HL-60/S4 treated with phorbol 12-myristate 13-acetate at 8.2 ng/mL for 4 days and 3 days (cell line): ENCODE measurements around the gene COPS9.

ENCODE experiments used
- in situ Hi-C: fragments of 300-500 bp; cut with MboI; formaldehyde crosslinking; loops from 2 replicates; pipeline ENCODE4 v1.15.0; 2022; ENCODE audit warnings: low sequenced_read_pairs

COPS9 gene

DNA sequence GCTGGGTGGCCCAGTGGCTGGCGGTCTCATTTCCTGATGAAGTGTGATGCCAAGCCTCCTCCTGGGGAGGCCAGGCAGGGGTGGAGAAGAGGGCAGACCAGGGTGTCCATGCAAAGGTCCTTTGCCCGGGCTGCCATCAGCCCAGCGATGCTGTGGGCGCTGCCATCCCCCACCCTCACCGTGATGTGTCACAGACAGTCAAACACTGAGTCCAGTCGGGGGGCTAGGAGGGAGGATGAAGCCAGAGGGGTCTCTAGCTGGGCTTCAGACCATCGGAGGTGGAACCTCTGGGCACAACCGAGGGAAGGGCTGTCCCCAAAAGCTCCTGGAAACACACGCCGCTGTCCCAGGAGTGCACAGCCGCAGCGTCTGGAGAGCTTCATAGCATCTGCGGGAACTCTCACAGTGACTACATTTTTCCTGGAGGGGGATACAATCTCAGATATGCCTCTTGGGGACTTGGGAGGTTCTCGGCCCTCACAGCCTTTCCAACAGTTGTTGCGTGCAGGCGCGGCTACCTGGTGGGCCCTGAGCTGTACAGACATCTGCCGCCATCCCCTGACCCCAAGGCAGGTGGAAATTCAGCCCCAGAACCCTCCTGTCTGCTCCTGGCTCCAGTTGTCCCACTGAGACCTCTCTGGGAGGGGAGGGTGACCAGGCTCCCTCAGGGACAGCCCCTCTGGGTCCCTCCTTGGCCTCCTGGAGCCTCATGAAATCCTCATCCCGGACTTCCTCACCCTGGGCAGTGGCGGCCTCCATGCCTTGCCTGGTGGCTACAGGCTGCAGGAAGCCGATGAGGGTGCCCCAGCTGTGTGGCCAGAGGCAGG, 30.9 kb upstream of the COPS9 start:
- in situ Hi-C loops: no loop called here

DNA sequence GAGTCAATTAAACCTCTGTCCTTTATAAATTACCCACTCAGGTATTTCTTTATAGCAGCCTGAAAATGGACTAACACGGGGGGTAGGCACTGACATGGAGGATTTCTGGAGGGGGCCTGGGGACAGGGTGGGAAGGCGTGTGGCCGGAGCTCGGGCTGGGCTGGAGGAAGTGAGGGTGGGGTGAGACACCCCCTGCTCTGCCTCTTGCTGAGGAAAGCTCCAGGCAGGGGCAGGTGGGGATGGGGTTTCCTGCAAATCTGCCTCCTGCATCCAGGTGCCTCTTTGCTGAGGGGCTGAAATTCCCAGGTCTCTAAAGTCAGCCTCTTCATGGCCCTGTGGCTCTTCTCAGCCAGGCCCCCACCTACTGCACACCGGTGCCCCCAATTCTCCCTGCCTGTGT, 30.1 kb upstream of the COPS9 start:
- in situ Hi-C loops: no loop called here

DNA sequence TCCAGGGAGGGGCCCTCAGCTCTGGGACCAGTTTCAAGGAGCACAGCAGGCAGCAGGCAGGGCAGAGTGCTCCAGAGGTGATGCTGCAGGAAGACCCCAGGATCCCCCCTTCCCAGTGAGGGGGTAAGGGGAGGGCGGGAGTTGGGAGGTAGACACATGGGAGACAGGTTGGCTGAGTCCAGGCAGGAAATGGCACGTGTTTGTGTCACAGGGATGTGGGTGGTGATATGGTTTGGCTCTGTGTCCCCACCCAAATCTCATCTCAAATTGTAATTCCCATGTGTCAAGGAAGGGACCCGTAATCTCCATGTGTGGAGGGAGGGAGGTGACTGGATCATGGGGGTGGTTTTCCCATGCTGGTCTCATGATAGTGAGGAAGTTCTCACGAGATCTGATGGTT, 29.6 kb upstream of the COPS9 start:
- in situ Hi-C loops: no loop called here

DNA sequence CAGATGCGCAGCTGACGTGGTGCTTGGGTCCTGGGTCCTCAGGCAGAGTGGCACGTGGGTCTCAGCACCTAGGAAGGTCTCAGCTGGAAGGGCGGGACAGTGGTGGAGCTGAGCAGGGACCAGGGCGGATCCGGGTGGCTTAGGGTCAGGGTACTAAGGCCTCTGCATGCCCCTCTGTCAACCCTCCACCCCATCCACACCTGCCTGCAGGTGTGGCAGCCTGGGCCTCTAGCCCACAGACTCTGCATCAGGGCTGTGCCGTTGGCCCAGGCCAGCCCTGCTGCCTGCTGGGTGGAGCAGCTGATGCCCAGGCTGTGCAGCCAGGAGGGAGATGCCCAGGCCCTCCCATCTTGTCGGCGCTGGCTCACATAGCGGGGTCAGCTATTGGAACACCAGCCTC, 28.9 kb upstream of the COPS9 start:
- in situ Hi-C loops: no loop called here

DNA sequence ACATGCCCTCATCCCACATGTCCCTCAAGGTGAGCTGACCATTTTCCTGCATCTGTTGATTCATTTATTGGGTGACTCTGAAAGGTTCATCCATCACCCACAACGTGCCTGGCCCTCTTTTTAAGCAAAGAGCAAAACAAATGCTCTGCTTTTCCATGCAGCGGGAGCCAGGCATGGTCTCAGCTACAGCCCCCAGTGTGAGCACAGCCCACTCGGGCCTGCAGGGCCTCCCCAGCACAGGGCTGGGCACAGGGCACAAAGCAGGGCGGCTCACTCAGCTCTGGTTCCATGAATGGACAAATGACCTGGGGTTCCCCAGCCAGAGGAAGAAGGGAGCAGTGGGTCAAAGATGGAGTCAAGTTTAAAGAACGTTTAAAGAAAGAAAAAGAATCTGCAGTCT, 28.5 kb upstream of the COPS9 start:
- in situ Hi-C loops: no loop called here

DNA sequence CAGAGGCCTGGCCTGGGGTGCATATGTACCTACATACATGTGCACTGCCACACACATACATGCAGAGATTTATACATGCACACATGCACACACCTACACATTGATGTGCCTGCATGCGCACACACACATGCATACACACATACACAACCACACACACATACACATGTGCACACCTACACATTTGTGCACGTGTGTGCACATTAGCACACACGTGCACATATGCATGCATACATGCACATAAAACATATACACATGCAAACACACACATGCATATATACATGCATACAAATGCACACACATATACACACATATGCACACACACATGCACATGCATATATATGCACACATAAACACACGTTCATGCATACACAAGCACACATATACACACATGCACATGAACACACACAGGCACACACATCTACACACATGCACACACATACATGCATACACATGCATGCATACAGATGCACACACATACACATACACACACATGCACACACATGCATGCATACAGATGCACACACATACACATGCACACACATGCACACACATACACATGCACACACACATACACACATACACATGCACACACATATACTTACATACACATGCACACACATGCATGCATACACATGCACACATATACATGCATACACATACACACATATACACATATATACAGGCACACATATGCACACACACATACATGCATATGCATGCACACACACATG, 27.9 kb upstream of the COPS9 start:
- in situ Hi-C loops: no loop called here

DNA sequence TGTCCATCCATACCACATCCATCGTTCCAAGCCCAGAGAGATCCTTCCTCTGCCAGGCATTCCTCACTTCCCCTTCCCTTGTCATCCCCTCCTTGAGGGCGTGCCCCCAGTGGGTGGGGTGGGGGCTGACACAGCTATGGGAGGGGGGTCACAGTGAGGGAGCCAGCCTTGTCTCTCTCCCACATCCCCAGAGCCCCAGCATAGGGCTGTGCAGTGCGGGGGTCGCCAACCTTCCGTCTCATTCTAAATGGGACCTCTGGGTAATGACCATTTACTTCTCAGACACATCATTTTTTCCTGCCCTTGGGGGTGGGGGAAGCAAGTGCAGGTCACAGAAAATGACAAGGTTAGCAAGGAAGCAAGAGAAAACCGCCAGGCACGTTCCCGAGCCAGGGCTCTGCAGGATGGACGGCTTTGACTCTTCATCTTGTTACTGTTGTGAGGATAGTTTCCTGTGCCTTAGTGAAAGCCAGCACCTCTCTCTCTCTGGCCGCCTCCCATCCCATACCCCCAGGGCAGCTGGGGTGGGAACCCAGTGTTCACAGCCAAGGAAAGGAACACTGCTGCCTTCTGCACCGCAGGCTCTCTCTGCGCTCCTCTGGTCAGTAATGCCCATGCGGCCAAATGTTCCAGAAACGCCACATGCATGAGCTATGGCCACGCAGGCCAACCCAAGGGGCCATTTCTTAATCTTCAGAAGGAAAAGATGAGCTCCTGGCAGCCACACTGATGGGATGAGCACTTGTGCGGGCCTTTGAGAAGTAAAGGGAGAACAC, 27.0 kb upstream of the COPS9 start:
- in situ Hi-C loops: no loop called here

DNA sequence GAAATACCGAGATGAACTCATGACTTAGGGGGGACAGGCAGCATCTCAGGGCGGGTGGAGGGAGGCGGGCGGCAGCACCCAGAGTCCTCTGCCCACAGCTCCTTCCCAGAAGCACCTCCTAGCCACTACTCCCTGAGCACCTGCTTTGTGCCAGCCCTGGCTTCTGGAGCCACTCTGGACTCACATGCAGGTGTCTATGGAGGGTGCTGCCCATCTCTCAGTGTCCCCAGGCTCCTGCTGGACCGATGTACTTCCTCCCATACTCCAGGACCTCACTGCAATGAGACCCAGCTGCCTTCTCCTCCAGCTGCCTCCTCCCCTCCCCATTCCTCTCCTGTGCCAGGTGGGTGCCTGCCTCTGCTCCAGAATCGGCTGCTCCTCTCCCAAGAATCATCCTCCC, 26.4 kb upstream of the COPS9 start:
- in situ Hi-C loops: no loop called here

DNA sequence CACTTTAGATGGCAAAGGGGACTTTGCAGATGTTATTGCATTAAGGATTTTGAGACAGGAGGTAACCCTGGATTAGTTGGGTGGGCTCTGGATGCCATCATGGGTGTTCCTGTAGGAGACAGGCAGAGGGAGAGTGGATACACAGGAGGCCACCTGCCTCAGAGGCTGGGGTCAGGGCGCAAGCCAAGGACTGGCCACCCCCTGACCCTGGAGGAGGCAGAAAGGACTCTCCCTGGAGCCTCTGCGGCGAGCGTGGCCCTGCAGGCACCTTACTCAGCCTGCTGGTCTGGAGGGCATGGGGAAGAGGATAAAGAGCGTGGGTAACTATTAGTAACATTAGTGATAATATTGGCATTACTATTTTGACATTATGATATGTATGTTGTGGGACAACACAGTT, 25.9 kb upstream of the COPS9 start:
- in situ Hi-C loops: no loop called here

DNA sequence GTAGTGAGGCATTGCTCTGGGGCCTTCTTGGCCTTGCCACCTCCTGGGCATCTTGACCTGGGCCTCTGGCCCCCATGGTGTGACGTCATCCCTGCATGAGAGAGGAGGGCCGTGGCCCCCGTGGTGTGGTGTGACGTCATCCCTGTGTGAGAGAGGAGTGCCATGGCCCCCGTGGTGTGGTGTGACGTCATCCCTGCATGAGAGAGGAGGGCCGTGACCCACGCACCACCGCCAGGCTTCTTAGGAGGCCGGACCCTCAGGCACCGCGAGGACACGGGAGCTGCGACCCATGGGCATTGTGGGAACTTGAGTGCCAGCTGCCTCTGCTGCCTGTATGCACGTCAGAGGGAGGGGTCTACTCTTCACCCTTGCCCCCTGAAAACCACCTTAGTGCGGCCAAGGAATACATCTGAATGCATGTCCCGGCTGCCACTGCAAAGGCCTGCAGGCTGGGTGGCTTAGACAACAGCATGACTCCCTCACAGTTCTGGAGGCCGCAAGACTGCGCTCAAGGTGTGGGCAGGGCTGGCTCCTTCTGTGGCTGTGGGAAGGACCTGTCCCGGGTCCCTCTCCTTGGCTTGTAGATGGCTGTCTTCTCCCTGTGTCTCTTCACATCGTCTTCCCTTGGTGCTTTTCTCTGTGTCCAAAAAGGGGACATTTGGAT, 25.1 kb upstream of the COPS9 start:
- in situ Hi-C loops: no loop called here

DNA sequence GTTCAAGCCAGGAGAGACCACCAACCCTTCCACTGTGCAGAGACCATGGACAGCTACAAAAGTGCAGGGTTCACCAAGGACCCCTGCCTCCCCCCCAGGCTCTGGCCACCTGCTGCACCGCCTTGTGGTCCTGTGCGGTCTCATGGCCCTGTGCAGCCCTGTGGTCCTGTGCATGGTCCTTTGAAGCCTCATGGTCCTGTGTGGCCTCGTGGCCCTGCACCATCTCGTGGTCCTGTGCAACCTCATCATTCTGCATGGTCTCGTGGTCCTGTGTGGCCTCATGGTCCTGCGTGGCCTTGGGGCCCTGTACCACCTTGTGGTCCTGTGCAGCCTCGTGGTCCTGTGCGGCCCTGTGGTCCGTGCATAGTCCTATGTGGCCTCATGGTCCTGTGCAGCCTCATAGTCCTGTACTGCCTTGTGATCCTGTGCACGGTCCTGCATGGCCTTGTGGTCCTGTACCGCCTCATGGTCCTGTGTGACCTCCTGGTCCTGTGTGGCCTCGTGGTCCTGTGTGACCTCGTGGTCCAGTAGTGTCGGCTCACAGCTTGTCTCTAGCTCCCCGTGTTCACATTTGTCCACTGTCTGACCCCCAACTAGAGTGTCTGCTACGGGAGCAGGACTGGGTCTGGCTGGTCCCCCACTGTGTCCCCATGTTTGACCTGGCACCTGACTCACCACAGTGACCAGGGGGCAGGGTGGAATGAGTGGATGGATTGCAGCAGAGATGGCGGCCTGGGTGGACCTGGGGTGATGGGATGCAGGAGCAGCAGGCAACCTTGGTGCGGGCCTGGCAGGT, 24.4 kb upstream of the COPS9 start:
- in situ Hi-C loops: no loop called here

DNA sequence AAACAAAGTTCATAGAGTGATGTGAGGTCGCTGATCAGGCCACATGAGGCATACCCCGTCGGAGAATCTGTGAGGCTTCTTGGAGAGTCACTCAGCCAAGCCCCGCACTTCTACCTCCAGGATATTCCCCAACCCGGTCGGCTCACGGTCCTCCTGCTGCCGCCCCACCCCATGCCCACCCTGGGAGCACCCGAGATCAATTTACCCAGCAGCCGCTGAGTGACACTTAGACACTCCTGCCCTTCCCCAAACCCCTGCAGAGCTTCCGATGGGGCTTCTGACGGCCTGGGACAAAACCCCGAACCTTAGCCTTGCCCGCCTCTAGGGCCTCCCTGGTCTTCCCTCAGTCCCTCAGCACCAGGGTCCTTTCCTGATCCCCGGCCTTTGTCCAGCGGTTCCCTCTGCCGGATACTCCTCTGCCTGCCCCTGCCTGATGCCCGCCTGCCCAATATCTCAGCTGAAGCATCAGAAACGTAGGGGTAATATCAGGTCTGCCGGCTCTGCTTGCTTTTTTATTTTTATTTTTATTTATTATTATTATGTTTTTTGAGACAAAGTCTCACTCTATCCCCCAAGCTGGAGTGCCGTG, 23.2 kb upstream of the COPS9 start:
- in situ Hi-C loops: no loop called here

DNA sequence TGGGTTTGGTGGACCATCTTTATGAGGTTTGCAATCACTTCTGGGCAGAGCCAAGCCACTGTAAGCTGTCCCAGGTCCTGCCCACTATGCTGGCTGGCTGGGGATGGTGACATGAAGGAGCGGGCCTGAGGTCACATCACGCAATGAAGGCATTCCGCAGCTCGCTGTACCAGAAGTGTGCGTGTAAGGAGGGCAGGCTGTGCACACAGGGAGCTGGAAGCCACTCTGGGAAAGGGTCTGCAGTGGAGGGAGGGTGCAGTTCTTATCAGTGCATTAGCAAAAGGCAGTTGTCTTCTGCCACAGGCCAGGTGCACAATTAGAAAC, 21.0 kb upstream of the COPS9 start:
- in situ Hi-C loops: no loop called here

DNA sequence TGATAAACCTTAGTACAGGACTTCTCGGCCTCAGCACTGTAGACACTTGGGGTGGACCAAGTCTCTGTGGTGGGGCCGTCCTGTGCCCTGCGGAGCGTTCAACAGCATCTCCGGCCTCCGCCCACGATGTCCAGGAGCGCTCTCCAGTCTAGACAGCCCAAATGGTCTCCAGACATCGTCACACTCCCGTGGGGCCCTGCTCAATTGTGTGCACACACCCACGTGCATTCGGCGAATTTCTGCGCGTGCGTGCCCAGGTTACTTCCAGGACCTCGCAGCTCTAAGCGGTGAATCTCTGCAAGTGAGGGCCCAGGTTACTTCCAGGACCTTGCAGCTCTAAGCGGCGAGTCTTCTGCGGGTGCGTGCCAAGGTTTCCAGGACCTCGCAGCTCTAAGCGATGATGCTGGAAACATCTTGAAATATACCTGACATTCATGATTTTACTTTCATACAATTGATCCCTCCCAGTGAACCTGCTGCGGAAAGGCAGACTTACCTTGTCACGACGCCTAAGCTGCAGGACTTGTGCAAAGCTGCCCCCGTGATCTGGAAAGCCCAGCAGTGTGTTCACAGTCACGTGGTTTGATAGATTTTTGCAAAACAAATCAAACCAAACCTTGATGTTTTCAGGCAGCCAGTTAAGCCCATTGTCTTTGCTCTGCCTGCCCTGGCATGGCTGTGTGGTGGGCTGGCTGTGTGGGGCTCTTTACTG, 20.5 kb upstream of the COPS9 start:
- in situ Hi-C loops: no loop called here

DNA sequence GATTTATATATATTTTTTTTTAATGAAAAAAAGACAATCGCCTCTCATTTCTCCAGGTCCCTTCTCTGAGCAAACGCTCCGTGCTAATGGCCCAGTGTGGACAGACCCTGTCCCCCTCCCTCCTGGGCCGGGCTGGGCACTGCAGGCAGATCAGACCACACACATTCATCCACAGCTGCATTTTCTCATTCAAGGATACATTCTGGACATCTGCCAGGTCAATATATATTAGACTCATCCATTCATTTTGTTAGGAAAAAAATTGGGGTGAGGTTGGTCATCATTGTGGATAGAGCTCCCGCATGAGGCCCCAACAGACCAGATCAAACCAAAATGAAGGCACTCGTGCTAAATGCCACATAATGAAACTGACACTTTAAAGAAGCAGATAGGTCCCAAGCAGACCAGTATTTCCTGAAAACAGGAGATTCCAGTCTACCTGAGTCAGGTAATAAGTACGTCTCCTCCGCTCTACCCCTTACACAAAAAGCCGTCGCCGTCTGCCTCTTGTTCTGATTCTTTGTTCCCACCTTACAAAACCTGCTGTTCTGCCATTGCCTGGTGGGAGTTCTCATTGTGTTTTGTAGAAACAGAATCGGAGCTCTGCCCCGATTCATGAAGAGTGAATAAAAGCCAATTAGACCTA, 19.8 kb upstream of the COPS9 start:
- in situ Hi-C loops: no loop called here

DNA sequence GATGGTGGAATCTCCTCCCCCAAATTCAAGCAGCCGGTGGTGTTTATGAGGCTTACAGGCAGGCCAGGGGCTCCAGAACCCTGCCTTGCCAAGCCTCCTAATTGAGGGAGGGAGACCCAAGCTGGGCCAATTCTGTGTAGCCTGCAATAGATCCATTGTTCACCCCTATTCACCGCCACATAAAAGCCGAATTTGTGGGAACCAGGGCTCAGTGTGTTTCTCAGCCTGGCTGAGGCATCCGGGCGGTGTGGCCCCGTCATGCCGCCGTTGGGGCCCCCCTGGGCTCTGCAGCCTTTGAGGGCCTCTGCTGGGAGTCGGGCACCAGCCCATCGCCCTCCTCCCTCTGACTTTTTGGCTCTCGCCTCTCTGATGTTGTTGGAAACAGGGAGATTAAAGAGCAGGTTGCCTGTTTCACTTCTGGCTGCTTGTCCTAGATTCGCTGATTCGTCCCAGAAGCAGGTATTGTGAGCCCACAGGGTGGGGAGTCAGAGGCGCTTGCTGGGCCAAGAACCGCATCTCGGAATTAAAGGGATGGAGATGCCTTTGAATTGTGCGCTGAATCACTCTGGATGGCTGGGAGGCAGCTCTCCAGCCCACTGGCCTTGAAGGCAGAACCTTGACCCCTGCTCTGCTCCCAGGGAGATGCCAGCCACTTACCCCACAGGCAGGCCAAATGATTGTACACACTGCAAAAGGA, 19.1 kb upstream of the COPS9 start:
- in situ Hi-C loops: no loop called here

DNA sequence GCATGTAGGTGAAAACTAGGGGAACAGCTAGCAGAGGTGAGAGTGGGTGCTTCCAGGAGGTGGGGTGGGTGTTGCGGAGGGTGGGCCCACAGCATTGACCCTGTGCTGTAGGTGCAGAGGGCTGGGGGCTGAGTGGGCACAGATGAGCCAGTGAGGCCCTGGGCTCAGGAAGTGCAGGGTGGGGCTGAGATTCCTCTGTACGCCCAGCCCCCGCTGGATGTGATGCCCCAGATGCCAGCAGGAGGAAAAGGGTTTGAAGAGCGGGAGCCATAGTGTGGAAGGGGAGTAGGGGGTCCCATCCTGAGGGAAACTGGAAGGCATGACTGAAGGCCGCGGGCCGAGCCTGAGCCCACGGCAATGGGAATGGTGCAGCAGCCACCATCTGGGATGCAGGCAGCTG, 18.5 kb upstream of the COPS9 start:
- in situ Hi-C loops: no loop called here

DNA sequence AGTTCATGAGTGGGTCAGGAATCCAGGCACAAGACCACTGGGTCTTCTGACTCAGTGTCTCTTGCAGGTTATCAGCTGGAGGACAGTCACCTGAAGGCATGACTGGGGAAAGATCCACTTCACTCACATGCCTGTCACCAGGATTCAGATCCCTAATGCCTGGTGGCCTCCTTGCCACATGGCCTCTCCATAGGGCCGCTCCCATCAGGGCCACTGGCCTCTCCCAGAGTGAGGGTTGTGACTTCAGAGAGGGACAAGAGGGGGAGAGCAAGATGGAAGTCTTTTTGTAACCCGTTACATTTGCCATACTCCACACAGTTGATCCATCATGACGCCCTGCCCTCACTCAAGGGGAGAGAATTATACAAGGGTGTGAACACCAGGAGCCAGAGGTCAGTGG, 17.3 kb upstream of the COPS9 start:
- in situ Hi-C loops: no loop called here
